Fibroblast of the conjunctiva (primary cell): Measurements from ENCODE around the gene SNX24.
"Not testable (repeated sequence)": the region's sequence is repeated elsewhere in the genome, so short reads cannot be mapped to it uniquely, and the experiment has no call there.

Source experiments
- DNase-seq: peaks from one replicate; pipeline ENCODE4 v3.0.0-alpha.2; 2010; ENCODE audit warnings: low read depth

Gene SNX24

GRCh38 chr5:122967085-122967484 lies 121.7 kb downstream of the SNX24 start:
- no peak for DNase-seq

- DNase-seq = no peak
These were observed 122.2 kb downstream of the SNX24 start for GRCh38 chr5:122967625-122968024.

GRCh38 chr5:122968056-122968455 lies 122.6 kb downstream of the SNX24 start:
- not testable (repeated sequence) for DNase-seq

- no peak for DNase-seq
These were observed 125.9 kb downstream of the SNX24 start for GRCh38 chr5:122971333-122971732.

- DNase-seq = no peak
These were observed 127.5 kb downstream of the SNX24 start for GRCh38 chr5:122972877-122973276.

- not testable (repeated sequence) for DNase-seq
These were observed 128.3 kb downstream of the SNX24 start for GRCh38 chr5:122973759-122974158.

GRCh38 chr5:122974251-122974650 lies 128.8 kb downstream of the SNX24 start:
- DNase-seq = not testable (repeated sequence)

GRCh38 chr5:122977319-122977718 lies 131.9 kb downstream of the SNX24 start:
- no peak for DNase-seq

GRCh38 chr5:122978068-122978467 lies 132.7 kb downstream of the SNX24 start:
- no peak for DNase-seq

- DNase-seq = no peak
These were observed 133.4 kb downstream of the SNX24 start for GRCh38 chr5:122978644-122979297.

GRCh38 chr5:122981846-122982245 lies 136.4 kb downstream of the SNX24 start:
- DNase-seq = no peak

GRCh38 chr5:122982376-122982775 lies 137.0 kb downstream of the SNX24 start:
- no peak for DNase-seq

GRCh38 chr5:122984425-122984824 lies 139.0 kb downstream of the SNX24 start:
- DNase-seq = no peak

- DNase-seq = no peak
These were observed 139.7 kb downstream of the SNX24 start for GRCh38 chr5:122985006-122985700.

GRCh38 chr5:122985954-122986721 lies 140.7 kb downstream of the SNX24 start:
- no peak for DNase-seq

- DNase-seq = no peak
These were observed 150.7 kb downstream of the SNX24 start for GRCh38 chr5:122996091-122996490.

GRCh38 chr5:122997294-122997693 lies 151.9 kb downstream of the SNX24 start:
- no peak for DNase-seq

- DNase-seq = peak; percentile 8
These were observed 154.6 kb downstream of the SNX24 start for GRCh38 chr5:122999947-123000563.

- DNase-seq = no peak
These were observed 155.3 kb downstream of the SNX24 start for GRCh38 chr5:123000731-123001130.

GRCh38 chr5:123001808-123002207 lies 156.4 kb downstream of the SNX24 start:
- no peak for DNase-seq

- DNase-seq = no peak
These were observed 161.8 kb downstream of the SNX24 start for GRCh38 chr5:123007182-123007581.

- no peak for DNase-seq
These were observed 162.3 kb downstream of the SNX24 start for GRCh38 chr5:123007754-123008153.

- peak; percentile 10 for DNase-seq
These were observed 166.9 kb downstream of the SNX24 start for GRCh38 chr5:123012321-123012720.
